ENCODE data around the gene UTP3. TPM values are rescaled to one million over a fixed set of nuclear protein-coding genes. Genes with fewer than 3 reads are reported as not detected.

UTP3 gene
- total and polyA plus RNA-seq, 2 donors (not counting 3 experiments of a cell fraction or from before 2014, with no cell fraction given), result 8.7 to 32.8 TPM

GRCh38 chr4:70718811-70719604 is 30.7 kb downstream of the UTP3 start:
- peaks cover 25% of the 10 kb centered on the region for H3K79me2 ChIP-seq (ENCODE audit: control insufficient read depth, insufficient read depth, low read length)

More at GRCh38 chr4:70718811-70719604, 30.7 kb downstream of the UTP3 start:
- CTCF ChIA-PET, result no interaction called here
- no TSS peak for BruUV-seq (replicated peaks)
- H3K9me3 ChIP-seq (replicated peaks; ENCODE audit: control insufficient read depth, insufficient read depth, low read length), result no peaks in the 10 kb centered on the region
- H3K4me3 ChIP-seq (replicated peaks in 1 of 3; ENCODE audit: insufficient read depth in 1 of 3, low read depth in 1 of 3, low read length in 3 of 3), result no peak overlapping the region
- FAIRE-seq (no peak), DNase-seq (ENCODE audit: low read depth, low spot score) (no peak)
- POLR2A ChIA-PET, result no interaction called here
- no peaks in the 10 kb centered on the region for H3K9me1 ChIP-seq (replicated peaks; ENCODE audit: control insufficient read depth, extremely low read depth, insufficient read depth, low read length)
- intact Hi-C loops (cut with micrococcal nuclease) (no loop called here), dilution Hi-C loops (cut with MboI; ENCODE audit: extremely low pct_ligation_motif_present, low sequenced_read_pairs) (no loop called here)
- H3K4me1 ChIP-seq (ENCODE audit: control insufficient read depth, extremely low read depth, insufficient read depth, low read length), result no peaks in the 10 kb centered on the region
- H3K27me3 ChIP-seq (ENCODE audit: control insufficient read depth in 2 of 2, insufficient read depth in 2 of 2, low read length in 2 of 2), result no peaks in the 10 kb centered on the region
- H3K27ac ChIP-seq (ENCODE audit: insufficient read depth, low read depth, low read length), result no peak overlapping the region
- H3K36me3 ChIP-seq (ENCODE audit: control insufficient read depth in 2 of 2, extremely low read depth in 1 of 2, insufficient read depth in 2 of 2, low read length in 2 of 2), result no peaks in the 10 kb centered on the region
- no peak overlapping the region for H3K9ac ChIP-seq (replicated peaks; ENCODE audit: extremely low read depth, insufficient read depth, low read length)
- TF ChIP-seq POLR2AphosphoS5 (IDR thresholded peaks at IDR 0.05; ENCODE audit: insufficient read depth, low read depth, low read length) (no peak), MYC (IDR thresholded peaks at IDR 0.05; ENCODE audit: low read depth, low read length) (no peak), CTCF (IDR thresholded peaks at IDR 0.05; ENCODE audit: extremely low read depth in 1 of 2, insufficient read depth in 1 of 2, low read depth in 1 of 2, low read length in 2 of 2) (no peak), EZH2 (IDR thresholded peaks at IDR 0.05; ENCODE audit: borderline replicate concordance, low read depth, low read length, severe bottlenecking) (no peak), JUN (IDR thresholded peaks at IDR 0.05; ENCODE audit: borderline replicate concordance, insufficient read depth, insufficient read length, low read depth) (no peak), POLR2A (IDR thresholded peaks at IDR 0.05; ENCODE audit: low read depth, low read length) (no peak)
- TF ChIP-seq, protein P1, sequence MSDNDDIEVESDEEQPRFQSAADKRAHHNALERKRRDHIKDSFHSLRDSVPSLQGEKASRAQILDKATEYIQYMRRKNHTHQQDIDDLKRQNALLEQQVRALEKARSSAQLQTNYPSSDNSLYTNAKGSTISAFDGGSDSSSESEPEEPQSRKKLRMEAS (IDR thresholded peaks at IDR 0.05; ENCODE audit: insufficient read depth, insufficient read length), result no peak
- no peaks in the 10 kb centered on the region for H4K20me1 ChIP-seq (replicated peaks; ENCODE audit: control insufficient read depth, extremely low read depth, insufficient read depth, low read length)
- H2AFZ ChIP-seq (ENCODE audit: low read depth, low read length), result no peak overlapping the region
- no peak overlapping the region for H3K4me2 ChIP-seq (ENCODE audit: insufficient read depth, low read length)

All from endothelial cell of umbilical vein (primary cell).